GM12878 (cell line): ENCODE results near the gene COQ7. TPM values are rescaled to one million over a fixed set of nuclear protein-coding genes. Genes with fewer than 3 reads are reported as not detected.

ENCODE experiments used
- ATAC-seq: fragments of 200-7000 bp; cut with Tn5 transposase; 3 replicates; pipeline ENCODE4 v1.9.1; 2020; ENCODE audit warnings: mild to moderate bottlenecking, moderate library complexity
- BruUV-seq: library from RNA; stranded (reverse); fragments of 400-500 nt; replicated peaks from 2 replicates; lab custom pipeline; 2021; lab: Mats Ljungman, UMichigan
- CTCF ChIA-PET: fragments of 300-600 bp; sonication (Branson Sonifier 250); formaldehyde crosslinking; extraction: SDS; loops from one replicate; lab custom pipeline; 2021; ENCODE audit warnings: inconsistent platforms; lab: Yijun Ruan, JAX
- POLR2A ChIA-PET: fragments of 350-600 bp; formaldehyde crosslinking; extraction: SDS; loops from one replicate; lab custom pipeline; 2021; ENCODE audit warnings: inconsistent platforms; lab: Charles Lee
- RAD21 ChIA-PET: fragments of 300-600 bp; sonication (Branson Sonifier 250); formaldehyde crosslinking; loops from one replicate; lab custom pipeline; 2023; ENCODE audit warnings: antibody characterized with exemption; ENCODE audit not compliant: unreplicated experiment; lab: Charles Lee
- SMC1A ChIA-PET: fragments of 300-600 bp; sonication (Branson Sonifier 250); formaldehyde crosslinking; loops from one replicate; lab custom pipeline; 2023; ENCODE audit not compliant: unreplicated experiment, uncharacterized antibody; lab: Charles Lee
- DNase-seq: peaks from one replicate; pipeline ENCODE4 v3.0.0-alpha.2; 2011; ENCODE audit warnings: low read depth, low spot score
- FAIRE-seq: peaks from 3 replicates; lab custom pipeline; 2011; peaks lifted over from hg19 to GRCh38; lab: Jason Lieb, UNC
- H2AFZ ChIP-seq: 2 replicates; pipeline ENCODE4 v1.6.0; 2011; ENCODE audit warnings: low read depth, low read length, control low read depth; ENCODE audit not compliant: control insufficient read depth
- H3K27ac ChIP-seq: 2 replicates; pipeline ENCODE4 v1.5.1; 2011; ENCODE audit warnings: control low read depth; ENCODE audit not compliant: control insufficient read depth, insufficient read depth
- H3K27me3 ChIP-seq, 2 experiments: replicated peaks in 1 of 2; 2 replicates each; pipeline versions ENCODE4 v1.6.0 to v1.6.1; 2011; ENCODE audit warnings: low read length in 1 of 2; ENCODE audit not compliant: control insufficient read depth in 2 of 2, insufficient read depth in 2 of 2
- H3K36me3 ChIP-seq, 2 experiments: 2 replicates each; pipeline ENCODE4 v1.5.1; 2011; ENCODE audit warnings: low read length in 1 of 2; ENCODE audit not compliant: control insufficient read depth in 2 of 2, insufficient read depth in 2 of 2
- H3K4me1 ChIP-seq: 2 replicates; pipeline ENCODE4 v1.6.1; 2011; ENCODE audit warnings: mild to moderate bottlenecking, low read length, moderate library complexity, mixed read lengths; ENCODE audit not compliant: control insufficient read depth, insufficient read depth
- H3K4me2 ChIP-seq: 2 replicates; pipeline ENCODE4 v1.6.0; 2011; ENCODE audit warnings: control low read depth; ENCODE audit not compliant: control insufficient read depth, insufficient read depth
- H3K4me3 ChIP-seq: fragments of 200-600 bp; sonication (generic); 2 replicates; pipeline ENCODE4 v1.5.1; 2016
- H3K79me2 ChIP-seq: 2 replicates; pipeline ENCODE4 v1.6.0; 2011; ENCODE audit warnings: low read length; ENCODE audit not compliant: control insufficient read depth, insufficient read depth
- H3K9ac ChIP-seq: 2 replicates; pipeline ENCODE4 v1.8.0; 2011; ENCODE audit warnings: low read length, control low read depth, mixed read lengths; ENCODE audit not compliant: control insufficient read depth, insufficient read depth
- H3K9me3 ChIP-seq: replicated peaks from 3 replicates; pipeline ENCODE4 v1.5.1; 2011; ENCODE audit warnings: mild to moderate bottlenecking, low read length; ENCODE audit not compliant: control insufficient read depth, insufficient read depth
- H4K20me1 ChIP-seq: 2 replicates; pipeline ENCODE4 v1.6.0; 2011; ENCODE audit not compliant: control insufficient read depth, insufficient read depth
- CREB1 ChIP-seq: IDR thresholded peaks from 2 replicates; pipeline ENCODE4 v1.6.1; 2012; ENCODE audit warnings: low read depth, mild to moderate bottlenecking, inconsistent platforms
- MEF2A ChIP-seq: IDR thresholded peaks from 2 replicates; pipeline ENCODE4 v1.6.1; 2011; ENCODE audit warnings: low read depth, mild to moderate bottlenecking, low read length, moderate library complexity; ENCODE audit not compliant: insufficient read depth
- MYC ChIP-seq: IDR thresholded peaks from 2 replicates; pipeline ENCODE4 v1.6.1; 2011; ENCODE audit warnings: mild to moderate bottlenecking, low read length, moderate library complexity, inconsistent platforms; ENCODE audit not compliant: insufficient read depth, insufficient replicate concordance, insufficient read length, severe bottlenecking
- NFYA ChIP-seq: IDR thresholded peaks from 2 replicates; pipeline ENCODE4 v1.6.1; 2011; ENCODE audit warnings: low read depth, mild to moderate bottlenecking, low read length, improper control_type of control experiment, borderline replicate concordance
- TARDBP ChIP-seq: IDR thresholded peaks from 2 replicates; pipeline ENCODE4 v1.6.1; 2016; ENCODE audit warnings: borderline replicate concordance
- TCF3 ChIP-seq: IDR thresholded peaks from 2 replicates; pipeline ENCODE4 v1.6.1; 2012; ENCODE audit warnings: low read depth, mild to moderate bottlenecking, low read length, borderline replicate concordance; ENCODE audit not compliant: insufficient read depth
- WGBS: methylation state at CpG from one replicate; pipeline ENCODE4 v1.1.6; 2016; ENCODE audit warnings: low lambda C conversion rate; ENCODE audit not compliant: insufficient replicate concordance, insufficient coverage; ENCODE audit errors: missing lambda C conversion rate; 5-methylcytosine and 5-hydroxymethylcytosine counted together
- in situ Hi-C: fragments of 300-500 bp; cut with MboI; formaldehyde crosslinking; loops from 9 replicates; pipeline ENCODE4 v1.14.3; 2018; ENCODE audit warnings: mixed read lengths
- intact Hi-C: fragments of 100-400 bp; cut with micrococcal nuclease; formaldehyde crosslinking; loops from one replicate; pipeline ENCODE4 v1.14.2; 2022; ENCODE audit not compliant: unreplicated experiment
- polyA plus RNA-seq, 11 experiments: library from polyadenylated mRNA; depleted of rRNA in 4 of 11; unstranded in 6 of 11; stranded (reverse) in 5 of 11; fragments of >200 nt; fragmentation: Nextera tagmentation in 4 of 11; fragmentation: Illumina TruSeq in 1 of 11; extraction: Ambion mirVana in 4 of 11; extraction: Trizol in 1 of 11; gene quantifications; 1 replicate in 1 of 11; 2 replicates in 10 of 11; pipeline versions ENCODE4 v1.2.1 to v1.2.3, GENCODE V29; 2011 to 2016; ENCODE audit warnings: inconsistent platforms in 2 of 11, missing spikeins in 2 of 11, low read depth in 1 of 11
- total RNA-seq, 4 experiments: library from RNA; depleted of rRNA in 3 of 4; stranded (reverse); fragments of >200 nt in 3 of 4; fragmentation: Illumina TruSeq in 1 of 4; extraction: Trizol in 1 of 4; gene quantifications; 2 replicates each; pipeline versions ENCODE4 v1.2.1 to v1.2.3, GENCODE V29; 2013 to 2021
- TF ChIP-seq, protein P1 (sequence below): IDR thresholded peaks from 2 replicates; pipeline ENCODE4 v1.6.1; 2011; ENCODE audit warnings: mild to moderate bottlenecking, low read depth, low read length, moderate library complexity; ENCODE audit not compliant: insufficient replicate concordance
- TF ChIP-seq, protein P2 (sequence below): fragments of 450-650 bp; IDR thresholded peaks from 2 replicates; pipeline ENCODE4 v1.6.1; 2017; ENCODE audit warnings: mild to moderate bottlenecking, moderate library complexity

Gene COQ7
- total and polyA plus RNA-seq, 10 of the 15 experiments (the other 5 are each of a cell fraction or from before 2014, with no cell fraction given), result 3.2 to 21.9 (median 13.0) TPM

DNA sequence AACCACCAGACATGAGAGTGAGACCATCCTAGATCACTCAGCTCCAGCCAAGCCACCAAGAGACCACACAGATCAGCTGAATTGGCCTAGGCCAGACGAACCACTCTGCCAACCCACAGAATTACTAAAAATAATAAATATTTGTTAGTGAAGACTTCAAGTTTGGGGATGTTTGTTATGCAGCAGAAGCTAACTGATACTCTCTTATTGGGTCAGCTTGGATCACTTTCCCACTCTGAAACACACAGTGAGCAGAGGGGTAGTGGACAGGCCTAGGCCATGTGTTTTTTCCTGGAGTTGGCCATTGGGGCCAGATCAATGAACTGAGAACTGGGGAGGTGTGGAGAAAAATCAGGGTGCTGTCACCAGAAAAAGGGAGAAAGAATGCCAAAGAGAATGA is 30.8 kb downstream of the COQ7 start:
- no peak for FAIRE-seq
- RAD21 ChIA-PET, result no interaction called here
- H3K27me3 ChIP-seq, result no peaks in the 10 kb centered on the region
- H2AFZ ChIP-seq, result no peak overlapping the region
- no peak overlapping the region for H3K9ac ChIP-seq
- ATAC-seq, result no peak
- SMC1A ChIA-PET, result no interaction called here
- TF ChIP-seq TCF3, result no peak
- TF ChIP-seq, all 136 proteins: peak for 0
- POLR2A ChIA-PET, result no interaction called here
- intact Hi-C loops (no loop called here), in situ Hi-C loops (no loop called here)
- DNase-seq, result no peak
- Histone ChIP-seq H3K4me3 (no peak overlapping the region), H3K27ac (no peak overlapping the region), H3K9me3 (peaks cover 6% of the 10 kb centered on the region; the same call in 2 of the 3 replicates), H3K79me2 (no peaks in the 10 kb centered on the region), H4K20me1 (no peaks in the 10 kb centered on the region), H3K4me2 (no peak overlapping the region), H3K4me1 (peaks cover 6% of the 10 kb centered on the region; the same call in 1 of the 2 replicates), H3K36me3 (no peaks in the 10 kb centered on the region)
- CTCF ChIA-PET, result interaction anchor here (0.6 to 1.4 kb wide), 3 partner anchors 9 to 274 kb away, joined by 3 to 5 read pairs (median 3); no protein-coding TSS in a partner anchor
- no TSS peak for BruUV-seq
- 0% methylated on average over 1 of the region's 1 CpG for WGBS

- H2AFZ ChIP-seq, result no peak overlapping the region
- no TSS peak for BruUV-seq
- H3K9ac ChIP-seq, result no peak overlapping the region
- in situ Hi-C loops (no loop called here), intact Hi-C loops (no loop called here)
- H4K20me1 ChIP-seq, result no peaks in the 10 kb centered on the region
- no peak overlapping the region for H3K4me3 ChIP-seq
- no peaks in the 10 kb centered on the region for H3K27me3 ChIP-seq
- peaks cover 4% of the 10 kb centered on the region; the same call in 2 of the 3 replicates for H3K9me3 ChIP-seq
- H3K4me1 ChIP-seq, result peaks cover 6% of the 10 kb centered on the region
- DNase-seq (no peak), ATAC-seq (no peak), FAIRE-seq (no peak)
- H3K36me3 ChIP-seq, result no peaks in the 10 kb centered on the region
- ChIA-PET SMC1A (interaction anchor here (0.8 kb wide), 1 partner anchor 10 kb away, joined by 3 read pairs; no protein-coding TSS in a partner anchor), CTCF (interaction anchor here (0.6 to 1.1 kb wide), 2 partner anchors 16 to 29 kb away, joined by 3 to 5 read pairs; no protein-coding TSS in a partner anchor), POLR2A (interaction anchor here (0.5 kb wide), 1 partner anchor 11 kb away, joined by 4 read pairs; no protein-coding TSS in a partner anchor), RAD21 (interaction anchor here (0.6 kb wide), 1 partner anchor 158 kb away, joined by 3 read pairs; no protein-coding TSS in a partner anchor)
- no peak overlapping the region for H3K27ac ChIP-seq
- H3K4me2 ChIP-seq, result no peak overlapping the region
- H3K79me2 ChIP-seq, result no peaks in the 10 kb centered on the region
- WGBS, result 69% methylated on average over 16 of the region's 16 CpGs
- TF ChIP-seq, protein P1, sequence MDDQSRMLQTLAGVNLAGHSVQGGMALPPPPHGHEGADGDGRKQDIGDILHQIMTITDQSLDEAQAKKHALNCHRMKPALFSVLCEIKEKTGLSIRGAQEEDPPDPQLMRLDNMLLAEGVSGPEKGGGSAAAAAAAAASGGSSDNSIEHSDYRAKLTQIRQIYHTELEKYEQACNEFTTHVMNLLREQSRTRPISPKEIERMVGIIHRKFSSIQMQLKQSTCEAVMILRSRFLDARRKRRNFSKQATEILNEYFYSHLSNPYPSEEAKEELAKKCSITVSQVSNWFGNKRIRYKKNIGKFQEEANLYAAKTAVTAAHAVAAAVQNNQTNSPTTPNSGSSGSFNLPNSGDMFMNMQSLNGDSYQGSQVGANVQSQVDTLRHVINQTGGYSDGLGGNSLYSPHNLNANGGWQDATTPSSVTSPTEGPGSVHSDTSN, result no peak
- TF ChIP-seq NFYA (no peak), CREB1 (no peak), TARDBP (no peak), MEF2A (no peak), MYC (no peak)
- TF ChIP-seq, protein P2, sequence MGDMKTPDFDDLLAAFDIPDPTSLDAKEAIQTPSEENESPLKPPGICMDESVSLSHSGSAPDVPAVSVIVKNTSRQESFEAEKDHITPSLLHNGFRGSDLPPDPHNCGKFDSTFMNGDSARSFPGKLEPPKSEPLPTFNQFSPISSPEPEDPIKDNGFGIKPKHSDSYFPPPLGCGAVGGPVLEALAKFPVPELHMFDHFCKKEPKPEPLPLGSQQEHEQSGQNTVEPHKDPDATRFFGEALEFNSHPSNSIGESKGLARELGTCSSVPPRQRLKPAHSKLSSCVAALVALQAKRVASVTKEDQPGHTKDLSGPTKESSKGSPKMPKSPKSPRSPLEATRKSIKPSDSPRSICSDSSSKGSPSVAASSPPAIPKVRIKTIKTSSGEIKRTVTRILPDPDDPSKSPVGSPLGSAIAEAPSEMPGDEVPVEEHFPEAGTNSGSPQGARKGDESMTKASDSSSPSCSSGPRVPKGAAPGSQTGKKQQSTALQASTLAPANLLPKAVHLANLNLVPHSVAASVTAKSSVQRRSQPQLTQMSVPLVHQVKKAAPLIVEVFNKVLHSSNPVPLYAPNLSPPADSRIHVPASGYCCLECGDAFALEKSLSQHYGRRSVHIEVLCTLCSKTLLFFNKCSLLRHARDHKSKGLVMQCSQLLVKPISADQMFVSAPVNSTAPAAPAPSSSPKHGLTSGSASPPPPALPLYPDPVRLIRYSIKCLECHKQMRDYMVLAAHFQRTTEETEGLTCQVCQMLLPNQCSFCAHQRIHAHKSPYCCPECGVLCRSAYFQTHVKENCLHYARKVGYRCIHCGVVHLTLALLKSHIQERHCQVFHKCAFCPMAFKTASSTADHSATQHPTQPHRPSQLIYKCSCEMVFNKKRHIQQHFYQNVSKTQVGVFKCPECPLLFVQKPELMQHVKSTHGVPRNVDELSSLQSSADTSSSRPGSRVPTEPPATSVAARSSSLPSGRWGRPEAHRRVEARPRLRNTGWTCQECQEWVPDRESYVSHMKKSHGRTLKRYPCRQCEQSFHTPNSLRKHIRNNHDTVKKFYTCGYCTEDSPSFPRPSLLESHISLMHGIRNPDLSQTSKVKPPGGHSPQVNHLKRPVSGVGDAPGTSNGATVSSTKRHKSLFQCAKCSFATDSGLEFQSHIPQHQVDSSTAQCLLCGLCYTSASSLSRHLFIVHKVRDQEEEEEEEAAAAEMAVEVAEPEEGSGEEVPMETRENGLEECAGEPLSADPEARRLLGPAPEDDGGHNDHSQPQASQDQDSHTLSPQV, result no peak
These were observed 34.9 kb downstream of the COQ7 start for GRCh38 chr16:19102187-19102872.
